ENCODE data around the gene CACNB2. TPM values are rescaled to one million over a fixed set of nuclear protein-coding genes. Genes with fewer than 3 reads are reported as not detected.
"Not testable (repeated sequence)": the region's sequence is repeated elsewhere in the genome, so short reads cannot be mapped to it uniquely, and the experiment has no call there.

Gene CACNB2
- total RNA-seq, 1 donor from 2014 or later, result 25.7 TPM

- DNase-seq, result no peak
These were observed 382.8 kb downstream of the CACNB2 start for GRCh38 chr10:18523025-18523424.

- no peak for DNase-seq
These were observed 383.6 kb downstream of the CACNB2 start for GRCh38 chr10:18523858-18524257.

GRCh38 chr10:18527687-18528086 is 387.5 kb downstream of the CACNB2 start:
- no peak for DNase-seq

- DNase-seq, result no peak
These were observed 388.1 kb downstream of the CACNB2 start for GRCh38 chr10:18528292-18528691.

- no peak for DNase-seq
These were observed 392.8 kb downstream of the CACNB2 start for GRCh38 chr10:18532881-18533535.

- DNase-seq, result no peak
These were observed 393.7 kb downstream of the CACNB2 start for GRCh38 chr10:18533896-18534295.

GRCh38 chr10:18539335-18539734 is 399.1 kb downstream of the CACNB2 start:
- no peak for DNase-seq

GRCh38 chr10:18540195-18540594 is 400.0 kb downstream of the CACNB2 start:
- DNase-seq, result no peak

- DNase-seq, result no peak
These were observed 402.6 kb downstream of the CACNB2 start for GRCh38 chr10:18542832-18543231.

GRCh38 chr10:18545621-18546305 is 405.5 kb downstream of the CACNB2 start:
- DNase-seq, result no peak

GRCh38 chr10:18549105-18549504 is 408.9 kb downstream of the CACNB2 start:
- no peak for DNase-seq

GRCh38 chr10:18551473-18551872 is 411.2 kb downstream of the CACNB2 start:
- DNase-seq, result no peak

- DNase-seq, result no peak
These were observed 414.3 kb downstream of the CACNB2 start for GRCh38 chr10:18554479-18554878.

- no peak for DNase-seq
These were observed 416.4 kb downstream of the CACNB2 start for GRCh38 chr10:18556522-18557147.

GRCh38 chr10:18557960-18558359 is 417.7 kb downstream of the CACNB2 start:
- DNase-seq, result no peak

- DNase-seq, result no peak
These were observed 421.8 kb downstream of the CACNB2 start for GRCh38 chr10:18561861-18562551.

GRCh38 chr10:18563003-18563726 is 422.9 kb downstream of the CACNB2 start:
- no peak for DNase-seq

GRCh38 chr10:18565006-18565405 is 424.8 kb downstream of the CACNB2 start:
- DNase-seq, result no peak

- no peak for DNase-seq
These were observed 426.0 kb downstream of the CACNB2 start for GRCh38 chr10:18566177-18566576.

GRCh38 chr10:18567343-18567856 is 427.2 kb downstream of the CACNB2 start:
- no peak for DNase-seq

- DNase-seq, result not testable (repeated sequence)
These were observed 430.2 kb downstream of the CACNB2 start for GRCh38 chr10:18570386-18570785.

- no peak for DNase-seq
These were observed 430.9 kb downstream of the CACNB2 start for GRCh38 chr10:18571076-18571475.
